ENCODE results near the gene SPATS2. TPM values are rescaled to one million over a fixed set of nuclear protein-coding genes. Genes with fewer than 3 reads are reported as not detected.

Gene SPATS2
- total RNA-seq, 1 experiment from 2014 or later: 74.2 TPM

DNA sequence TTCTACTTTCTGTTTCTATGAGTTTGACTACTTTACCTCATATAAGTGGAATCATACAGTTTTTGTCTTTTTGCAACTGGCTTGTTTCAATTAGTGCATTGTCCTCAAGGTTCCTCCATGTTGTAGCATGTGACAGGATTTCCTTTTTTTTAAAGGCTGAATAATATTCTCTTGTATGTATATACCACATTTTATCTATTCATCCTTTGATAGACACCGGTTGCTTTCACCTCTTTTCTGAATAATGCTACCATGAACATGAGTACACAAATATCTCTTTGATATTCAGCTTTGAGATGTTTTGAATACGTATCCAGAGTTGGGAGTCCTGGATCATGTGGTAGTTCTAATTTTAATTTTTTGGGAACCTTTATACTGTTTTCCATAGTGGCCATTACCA is 65.4 kb downstream of the SPATS2 start:
- H3K79me2 ChIP-seq (ENCODE audit: insufficient read depth, low read length): peaks cover 69% of the 10 kb centered on the region
- BruUV-seq (replicated peaks): no TSS peak
- H3K27ac ChIP-seq (ENCODE audit: low read depth, low read length): no peak overlapping the region
- CTCF ChIA-PET: no interaction called here
- intact Hi-C loops (cut with micrococcal nuclease): no loop called here
- peaks cover 12% of the 10 kb centered on the region in 2 experiments; a peak in 3 of 4 replicates for H3K4me1 ChIP-seq (ENCODE audit: control insufficient read depth in 1 of 2, insufficient read depth in 2 of 2, low read length in 2 of 2)
- no peaks in the 10 kb centered on the region for H3K9me2 ChIP-seq (ENCODE audit: insufficient read depth)
- H3K4me3 ChIP-seq (replicated peaks in 1 of 2; ENCODE audit: low read depth in 1 of 2, low read length in 2 of 2): no peak overlapping the region
- no peaks in the 10 kb centered on the region for H4K20me1 ChIP-seq (ENCODE audit: insufficient read depth)
- H3K4me2 ChIP-seq (ENCODE audit: low read length): no peak overlapping the region
- RAD21 ChIA-PET (ENCODE audit: low non-redundant PET in 1 of 2, low total read pairs in 2 of 2, uncharacterized antibody in 2 of 2, unreplicated experiment in 2 of 2): no interaction called here
- no peaks in the 10 kb centered on the region for H3K9me3 ChIP-seq (ENCODE audit: control insufficient read depth in 1 of 2, insufficient read depth in 1 of 2, low read depth in 1 of 2, low read length in 2 of 2)
- no peak for ATAC-seq
- no peaks in the 10 kb centered on the region for H3K36me3 ChIP-seq (ENCODE audit: control insufficient read depth in 1 of 2, insufficient read depth in 2 of 2, low read length in 2 of 2)
- no peak overlapping the region for H3K9ac ChIP-seq (ENCODE audit: low read length)
- TF ChIP-seq SP1 (IDR thresholded peaks at IDR 0.05; ENCODE audit: low read depth): no peak
- no peak for TF ChIP-seq EGR1 (IDR thresholded peaks at IDR 0.05; ENCODE audit: low read depth)
- TF ChIP-seq ELF1 (IDR thresholded peaks at IDR 0.05; ENCODE audit: borderline replicate concordance, low read depth): no peak
- no peak for TF ChIP-seq ZBTB33 (IDR thresholded peaks at IDR 0.05; ENCODE audit: extremely low read depth, insufficient replicate concordance, low read length)
- TF ChIP-seq, protein P1, sequence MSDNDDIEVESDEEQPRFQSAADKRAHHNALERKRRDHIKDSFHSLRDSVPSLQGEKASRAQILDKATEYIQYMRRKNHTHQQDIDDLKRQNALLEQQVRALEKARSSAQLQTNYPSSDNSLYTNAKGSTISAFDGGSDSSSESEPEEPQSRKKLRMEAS (IDR thresholded peaks at IDR 0.05): no peak
- TF ChIP-seq CTCF (IDR thresholded peaks at IDR 0.05 in 2 of 3, conservative IDR thresholded peaks at IDR 0.05 in 1 of 3; ENCODE audit: borderline replicate concordance in 1 of 3, insufficient read depth in 1 of 3, low read depth in 2 of 3, low read length in 2 of 3): no peak
- no peak for TF ChIP-seq YY1 (IDR thresholded peaks at IDR 0.05; ENCODE audit: extremely low read depth, insufficient replicate concordance, low read depth, low read length)
- TF ChIP-seq ZFX (IDR thresholded peaks at IDR 0.05): no peak
- TF ChIP-seq, protein P2, sequence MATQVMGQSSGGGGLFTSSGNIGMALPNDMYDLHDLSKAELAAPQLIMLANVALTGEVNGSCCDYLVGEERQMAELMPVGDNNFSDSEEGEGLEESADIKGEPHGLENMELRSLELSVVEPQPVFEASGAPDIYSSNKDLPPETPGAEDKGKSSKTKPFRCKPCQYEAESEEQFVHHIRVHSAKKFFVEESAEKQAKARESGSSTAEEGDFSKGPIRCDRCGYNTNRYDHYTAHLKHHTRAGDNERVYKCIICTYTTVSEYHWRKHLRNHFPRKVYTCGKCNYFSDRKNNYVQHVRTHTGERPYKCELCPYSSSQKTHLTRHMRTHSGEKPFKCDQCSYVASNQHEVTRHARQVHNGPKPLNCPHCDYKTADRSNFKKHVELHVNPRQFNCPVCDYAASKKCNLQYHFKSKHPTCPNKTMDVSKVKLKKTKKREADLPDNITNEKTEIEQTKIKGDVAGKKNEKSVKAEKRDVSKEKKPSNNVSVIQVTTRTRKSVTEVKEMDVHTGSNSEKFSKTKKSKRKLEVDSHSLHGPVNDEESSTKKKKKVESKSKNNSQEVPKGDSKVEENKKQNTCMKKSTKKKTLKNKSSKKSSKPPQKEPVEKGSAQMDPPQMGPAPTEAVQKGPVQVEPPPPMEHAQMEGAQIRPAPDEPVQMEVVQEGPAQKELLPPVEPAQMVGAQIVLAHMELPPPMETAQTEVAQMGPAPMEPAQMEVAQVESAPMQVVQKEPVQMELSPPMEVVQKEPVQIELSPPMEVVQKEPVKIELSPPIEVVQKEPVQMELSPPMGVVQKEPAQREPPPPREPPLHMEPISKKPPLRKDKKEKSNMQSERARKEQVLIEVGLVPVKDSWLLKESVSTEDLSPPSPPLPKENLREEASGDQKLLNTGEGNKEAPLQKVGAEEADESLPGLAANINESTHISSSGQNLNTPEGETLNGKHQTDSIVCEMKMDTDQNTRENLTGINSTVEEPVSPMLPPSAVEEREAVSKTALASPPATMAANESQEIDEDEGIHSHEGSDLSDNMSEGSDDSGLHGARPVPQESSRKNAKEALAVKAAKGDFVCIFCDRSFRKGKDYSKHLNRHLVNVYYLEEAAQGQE (IDR thresholded peaks at IDR 0.05; ENCODE audit: low read depth): no peak
- no peak for TF ChIP-seq JUND (IDR thresholded peaks at IDR 0.05)
- no peak for TF ChIP-seq TCF7L2 (IDR thresholded peaks at IDR 0.05; ENCODE audit: borderline replicate concordance, extremely low read depth, insufficient read depth, insufficient read length)
- TF ChIP-seq POLR2A (IDR thresholded peaks at IDR 0.05; ENCODE audit: borderline replicate concordance, extremely low read depth, insufficient read depth, insufficient read length): no peak
- no peak for TF ChIP-seq CEBPB (IDR thresholded peaks at IDR 0.05; ENCODE audit: low read depth)
- TF ChIP-seq EZH2 (IDR thresholded peaks at IDR 0.05): no peak
- TF ChIP-seq, protein P3, sequence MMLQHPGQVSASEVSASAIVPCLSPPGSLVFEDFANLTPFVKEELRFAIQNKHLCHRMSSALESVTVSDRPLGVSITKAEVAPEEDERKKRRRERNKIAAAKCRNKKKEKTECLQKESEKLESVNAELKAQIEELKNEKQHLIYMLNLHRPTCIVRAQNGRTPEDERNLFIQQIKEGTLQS (IDR thresholded peaks at IDR 0.05): no peak
- H2AFZ ChIP-seq (ENCODE audit: low read depth, low read length, poor library complexity, severe bottlenecking): no peak overlapping the region
- no peak for DNase-seq (ENCODE audit: low read depth, low spot score)
- no peaks in the 10 kb centered on the region for H3K27me3 ChIP-seq (ENCODE audit: insufficient read depth, low read length)
- POLR2A ChIA-PET: interaction anchor here (0.6 kb wide), 1 partner anchor 206 kb away, joined by 3 read pairs; no protein-coding TSS in a partner anchor
